ENCODE data around the gene ITPA.
"Not testable (repeated sequence)": the region's sequence is repeated elsewhere in the genome, so short reads cannot be mapped to it uniquely, and the experiment has no call there.

ITPA gene

GRCh38 chr20:3202965-3203314 is 6.4 kb upstream of the ITPA start:
- DNase-seq = no peak

- no peak for DNase-seq
These were observed 5.8 kb upstream of the ITPA start for GRCh38 chr20:3203315-3204123.

- peak in 1 of 2 experiments; percentile 81 for DNase-seq
These were observed 5.0 kb upstream of the ITPA start, which contains the start of gene DDRGK1 for GRCh38 chr20:3204124-3204794. DDRGK1 (minus strand) TSS chr20:3204682; CDS start chr20:3204627, 55 bp downstream.

- DNase-seq = no peak
These were observed 477 bp upstream of the ITPA start for GRCh38 chr20:3208786-3209256.

- DNase-seq = no peak
These were observed 634 bp downstream of the ITPA start for GRCh38 chr20:3209946-3210317.

GRCh38 chr20:3210346-3210745 is 1.0 kb downstream of the ITPA start:
- no peak for DNase-seq

GRCh38 chr20:3213226-3213625 is 3.9 kb downstream of the ITPA start:
- DNase-seq = no peak

GRCh38 chr20:3215359-3215917 is 6.1 kb downstream of the ITPA start:
- not testable (repeated sequence) for DNase-seq

- no peak for DNase-seq
These were observed 9.2 kb downstream of the ITPA start for GRCh38 chr20:3218307-3218988.

- no peak for DNase-seq
These were observed 12.3 kb downstream of the ITPA start for GRCh38 chr20:3221398-3222226.

- no peak for DNase-seq
These were observed 13.6 kb downstream of the ITPA start for GRCh38 chr20:3222635-3223600.

- no peak for DNase-seq
These were observed 14.3 kb downstream of the ITPA start for GRCh38 chr20:3223651-3223993.

GRCh38 chr20:3223994-3224680 is 14.8 kb downstream of the ITPA start:
- no peak for DNase-seq

GRCh38 chr20:3224681-3225421 is 15.6 kb downstream of the ITPA start:
- no peak for DNase-seq

- DNase-seq = no peak
These were observed 16.8 kb downstream of the ITPA start for GRCh38 chr20:3226093-3226492.

GRCh38 chr20:3226864-3227263 is 17.6 kb downstream of the ITPA start:
- DNase-seq = no peak

GRCh38 chr20:3227506-3227905 is 18.2 kb downstream of the ITPA start:
- DNase-seq = no peak

- no peak for DNase-seq
These were observed 18.8 kb downstream of the ITPA start for GRCh38 chr20:3227936-3228749.

- no peak for DNase-seq
These were observed 19.4 kb downstream of the ITPA start for GRCh38 chr20:3228750-3229032.

All from cerebellar nuclear complex (tissue), 1 donor.